Natural killer cell (primary cell): ENCODE data around the gene GOLGA6L6. TPM values are rescaled to one million over a fixed set of nuclear protein-coding genes. Genes with fewer than 3 reads are reported as not detected.
"Not testable (repeated sequence)": the region's sequence is repeated elsewhere in the genome, so short reads cannot be mapped to it uniquely, and the experiment has no call there.

Experiments
- ATAC-seq, 3 donors: fragments of 150-1000 bp in 2 of 3; fragments of 200-7000 bp in 1 of 3; cut with Tn5 transposase; 1 replicate in 1 of 3; 2 replicates in 2 of 3; pipeline ENCODE4 v1.10.0; 2021; ENCODE audit warnings: mild to moderate bottlenecking in 2 of 3, moderate library complexity in 2 of 3
- DNase-seq, 2 donors: peaks; one replicate each; pipeline versions ENCODE4 v3.0.0 to v3.0.0-alpha.2; 2013 to 2021; ENCODE audit warnings: mixed read lengths in 1 of 2
- H3K27ac ChIP-seq: one replicate; pipeline ENCODE4 v1.5.1; 2013; ENCODE audit warnings: mild to moderate bottlenecking, low read length
- H3K27me3 ChIP-seq: one replicate; pipeline ENCODE4 v1.6.1; 2013; ENCODE audit warnings: low read length; ENCODE audit not compliant: control insufficient read depth, insufficient read depth
- H3K36me3 ChIP-seq: one replicate; pipeline ENCODE4 v1.6.1; 2013; ENCODE audit warnings: low read length; ENCODE audit not compliant: control insufficient read depth, insufficient read depth
- H3K4me1 ChIP-seq: one replicate; pipeline ENCODE4 v1.6.1; 2013; ENCODE audit warnings: low read length; ENCODE audit not compliant: control insufficient read depth, insufficient read depth
- H3K4me3 ChIP-seq: one replicate; pipeline ENCODE4 v1.5.1; 2013; ENCODE audit warnings: low read length
- H3K9me3 ChIP-seq: one replicate; pipeline ENCODE4 v1.6.1; 2013; ENCODE audit warnings: low read length; ENCODE audit not compliant: control insufficient read depth, insufficient read depth
- H3K27ac Mint-ChIP-seq, 2 donors: one replicate each; pipeline ENCODE4 v1.8.0; 2022; ENCODE audit warnings: mild to moderate bottlenecking in 2 of 2, mixed read lengths in 2 of 2, moderate library complexity in 1 of 2
- H3K27me3 Mint-ChIP-seq, 2 donors: one replicate each; pipeline ENCODE4 v1.8.0; 2022; ENCODE audit warnings: low read depth in 2 of 2, mixed read lengths in 2 of 2
- H3K36me3 Mint-ChIP-seq: one replicate; pipeline ENCODE4 v1.8.0; 2022; ENCODE audit warnings: mixed read lengths
- H3K4me1 Mint-ChIP-seq, 2 donors: one replicate each; pipeline ENCODE4 v1.8.0; 2022; ENCODE audit warnings: mixed read lengths in 2 of 2
- H3K4me3 Mint-ChIP-seq: one replicate; pipeline ENCODE4 v1.8.0; 2022; ENCODE audit warnings: mild to moderate bottlenecking, moderate library complexity, mixed read lengths
- H3K9me3 Mint-ChIP-seq, 2 donors: one replicate each; pipeline ENCODE4 v1.8.0; 2022; ENCODE audit warnings: mixed read lengths in 2 of 2
- WGBS: methylation state at CpG from one replicate; pipeline ENCODE4 v1.1.7; 2013; ENCODE audit warnings: missing lambda C conversion rate; ENCODE audit not compliant: insufficient coverage; 5-methylcytosine and 5-hydroxymethylcytosine counted together
- intact Hi-C: fragments of 100-400 bp; cut with micrococcal nuclease; formaldehyde crosslinking; loops from one replicate; pipeline ENCODE4 v1.14.2; 2022
- total RNA-seq, 4 donors: library from RNA; stranded (reverse); fragments of 120-200 nt in 1 of 4; gene quantifications; one replicate each; pipeline versions ENCODE4 v1.2.3 to v1.2.4, GENCODE V29; 2013 to 2022

GOLGA6L6 gene
- total RNA-seq, 3 donors from 2014 or later (not counting 1 experiment from before 2014, with no cell fraction given) = not detected

- H3K4me1 ChIP-seq, H3K36me3 Mint-ChIP-seq, H3K4me1 Mint-ChIP-seq, H3K27me3 Mint-ChIP-seq, H3K4me3 ChIP-seq, H3K27me3 ChIP-seq, H3K27ac ChIP-seq, ATAC-seq, H3K9me3 Mint-ChIP-seq, H3K27ac Mint-ChIP-seq, DNase-seq, H3K4me3 Mint-ChIP-seq, H3K9me3 ChIP-seq, H3K36me3 ChIP-seq, intact Hi-C loops: not testable (repeated sequence)
- WGBS = no CpG with 5 or more reads among the region's 19 CpGs
Measured at GRCh38 chr15:20551289-20551688, 9.7 kb upstream of the GOLGA6L6 start.

DNA sequence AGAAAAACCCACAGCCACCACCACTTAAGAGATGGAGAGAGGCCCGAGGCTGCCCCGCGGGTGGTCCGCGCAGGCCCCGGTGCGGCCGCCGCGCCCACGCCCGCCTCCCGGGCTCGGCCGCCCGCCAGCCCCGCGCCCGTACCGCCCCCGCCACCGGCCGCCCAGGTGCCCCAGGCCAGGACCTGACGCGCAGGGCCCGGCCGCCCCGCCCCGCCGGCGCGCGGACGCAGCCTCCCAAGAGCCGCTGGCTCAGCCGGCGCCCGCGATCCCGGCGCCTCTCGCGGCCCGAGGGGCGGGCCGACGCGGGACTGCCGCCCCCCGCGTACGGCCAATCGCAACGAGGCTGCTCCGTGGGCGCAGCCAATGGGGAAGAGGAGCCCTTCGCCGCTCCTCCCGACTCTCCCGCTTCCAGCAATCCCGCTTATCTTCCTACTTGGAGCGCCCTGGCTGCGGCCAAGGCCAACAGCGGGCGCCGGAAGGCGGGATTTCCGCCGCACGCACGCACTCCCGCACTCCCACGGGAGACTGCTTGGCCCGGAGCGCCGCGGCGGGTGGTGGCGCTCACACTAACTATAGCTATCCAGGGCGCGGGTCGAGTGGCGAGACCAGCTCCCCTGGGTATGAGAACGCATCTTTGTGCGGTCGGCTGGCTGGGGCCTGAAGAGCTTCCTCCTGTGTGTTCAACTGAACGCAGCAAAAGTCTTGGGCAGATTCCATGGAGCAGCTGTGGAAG is 35.5 kb downstream of the GOLGA6L6 start:
- H3K4me3 Mint-ChIP-seq, H3K27ac Mint-ChIP-seq, intact Hi-C loops, H3K36me3 Mint-ChIP-seq, H3K27ac ChIP-seq, H3K27me3 ChIP-seq, H3K4me1 Mint-ChIP-seq, H3K9me3 Mint-ChIP-seq, H3K9me3 ChIP-seq, DNase-seq, H3K27me3 Mint-ChIP-seq, H3K4me1 ChIP-seq, H3K36me3 ChIP-seq, ATAC-seq: not testable (repeated sequence)
- 19% methylated on average over 6 of the region's 87 CpGs for WGBS
- H3K4me3 ChIP-seq = peak overlapping the region; percentile 10

DNA sequence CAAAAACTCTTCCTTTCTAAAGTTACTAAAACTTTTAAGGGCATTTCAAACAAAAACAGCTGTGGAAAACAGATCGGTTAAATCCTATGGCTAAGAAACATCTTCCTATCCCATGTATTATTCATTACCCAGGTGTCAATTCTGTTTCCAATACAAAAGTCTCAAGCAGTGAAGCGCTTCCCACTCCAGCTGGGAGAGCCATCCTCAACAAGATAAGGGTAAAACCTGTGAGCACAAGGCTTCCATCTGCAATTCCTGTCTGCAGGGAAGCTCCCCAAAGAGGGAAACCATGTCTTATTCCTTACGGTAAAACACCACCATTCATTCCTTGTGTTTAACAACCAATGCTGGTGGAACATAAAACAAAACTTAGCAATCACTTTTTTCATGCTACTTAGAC is 38.8 kb downstream of the GOLGA6L6 start:
- DNase-seq, ATAC-seq, H3K4me3 ChIP-seq, H3K9me3 ChIP-seq, intact Hi-C loops, H3K27me3 ChIP-seq, H3K4me1 ChIP-seq, H3K36me3 Mint-ChIP-seq, H3K9me3 Mint-ChIP-seq, H3K27me3 Mint-ChIP-seq, H3K4me1 Mint-ChIP-seq, H3K27ac Mint-ChIP-seq, H3K36me3 ChIP-seq, H3K4me3 Mint-ChIP-seq, H3K27ac ChIP-seq: not testable (repeated sequence)
- no CpG with 5 or more reads among the region's 3 CpGs for WGBS

DNA sequence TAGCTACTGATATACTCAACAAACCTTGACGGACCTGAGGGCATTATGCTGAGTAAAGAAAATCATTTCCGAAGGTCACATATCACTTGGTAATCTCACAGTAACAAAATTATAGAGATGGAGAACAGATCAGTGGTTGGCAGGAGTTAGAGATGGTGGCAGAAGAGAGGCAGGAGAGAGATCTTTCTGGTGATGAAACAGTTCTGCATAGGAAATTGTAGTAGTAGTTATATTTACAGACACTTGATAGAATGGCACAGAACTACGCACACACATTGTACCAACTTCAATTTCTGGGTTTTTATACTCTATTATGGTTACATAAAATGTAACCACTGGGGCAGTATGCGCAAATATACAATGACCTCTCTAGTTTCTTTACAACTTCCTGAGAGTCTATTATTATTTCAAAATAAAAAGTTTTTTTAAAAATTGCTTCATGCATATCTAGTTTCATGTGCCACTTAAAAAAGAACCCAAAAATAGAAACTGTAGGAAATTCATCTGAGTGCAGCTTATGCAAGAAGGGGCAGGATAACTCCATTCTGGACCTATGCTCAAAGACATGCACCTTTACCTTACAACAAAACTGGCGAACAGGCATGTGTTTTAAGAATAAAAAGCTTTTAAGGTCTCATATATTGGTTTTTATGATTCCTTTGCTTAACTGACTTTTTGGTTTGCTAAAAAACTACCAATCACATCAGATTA is 39.9 kb downstream of the GOLGA6L6 start:
- H3K9me3 Mint-ChIP-seq, H3K27ac ChIP-seq, intact Hi-C loops, H3K4me1 Mint-ChIP-seq, H3K9me3 ChIP-seq, H3K4me1 ChIP-seq, H3K4me3 ChIP-seq, H3K36me3 ChIP-seq, DNase-seq, H3K27ac Mint-ChIP-seq, H3K27me3 ChIP-seq, ATAC-seq, H3K27me3 Mint-ChIP-seq, H3K4me3 Mint-ChIP-seq, H3K36me3 Mint-ChIP-seq: not testable (repeated sequence)
- no CpG with 5 or more reads among the region's 5 CpGs for WGBS

DNA sequence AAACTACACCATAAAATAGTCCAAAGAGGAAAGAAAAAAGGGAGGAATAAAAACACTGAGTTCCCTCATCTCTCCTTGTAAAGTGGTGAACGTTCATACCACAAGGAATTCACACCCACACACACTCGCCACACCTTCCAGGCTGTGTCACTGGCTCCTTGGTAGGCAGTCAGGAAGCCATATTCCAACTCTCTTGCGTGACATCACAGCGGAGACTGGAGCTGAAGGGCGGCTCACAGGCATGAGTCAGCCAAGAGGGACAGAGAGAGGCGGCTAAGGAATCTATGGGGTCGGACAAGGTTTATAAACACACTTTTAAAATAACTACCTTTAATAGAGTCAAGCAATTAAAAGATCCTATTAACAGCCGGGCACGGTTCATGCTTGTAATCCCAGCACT is 43.8 kb downstream of the GOLGA6L6 start:
- H3K4me1 Mint-ChIP-seq, H3K27ac Mint-ChIP-seq, H3K27me3 ChIP-seq, H3K36me3 Mint-ChIP-seq, H3K4me1 ChIP-seq, H3K27me3 Mint-ChIP-seq, H3K36me3 ChIP-seq, H3K4me3 Mint-ChIP-seq, DNase-seq, H3K9me3 Mint-ChIP-seq, H3K27ac ChIP-seq, H3K9me3 ChIP-seq, H3K4me3 ChIP-seq, ATAC-seq, intact Hi-C loops: not testable (repeated sequence)
- WGBS = no CpG with 5 or more reads among the region's 9 CpGs

GRCh38 chr15:20493035-20493434 is 48.6 kb downstream of the GOLGA6L6 start:
- H3K36me3 ChIP-seq, H3K4me3 ChIP-seq, intact Hi-C loops, H3K27me3 ChIP-seq, H3K36me3 Mint-ChIP-seq, H3K27ac ChIP-seq, DNase-seq, H3K4me3 Mint-ChIP-seq, H3K9me3 Mint-ChIP-seq, H3K9me3 ChIP-seq, H3K4me1 Mint-ChIP-seq, H3K4me1 ChIP-seq, H3K27ac Mint-ChIP-seq, H3K27me3 Mint-ChIP-seq, ATAC-seq: not testable (repeated sequence)
- WGBS = 92% methylated on average over 1 of the region's 5 CpGs

DNA sequence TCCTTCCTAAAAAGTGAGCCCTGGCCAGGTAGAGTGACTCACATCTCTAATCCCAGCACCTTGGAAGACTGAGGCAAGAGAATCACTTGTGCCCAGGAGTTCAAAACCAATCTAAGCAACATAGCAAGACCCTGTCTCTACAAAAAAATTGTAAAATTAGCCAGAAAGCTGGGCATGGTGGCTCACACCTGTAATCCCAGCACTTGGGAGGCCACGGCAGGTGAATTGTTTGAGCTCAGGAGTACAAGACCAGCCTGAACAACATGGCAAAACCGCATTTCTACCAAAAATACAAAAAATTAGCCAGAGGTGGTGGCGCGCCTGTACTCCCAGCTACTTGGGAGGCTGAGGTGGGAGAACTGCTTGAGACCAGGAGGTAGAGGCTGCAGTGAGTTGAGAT is 49.0 kb downstream of the GOLGA6L6 start:
- H3K4me1 ChIP-seq, H3K27ac ChIP-seq, H3K4me3 ChIP-seq, H3K36me3 ChIP-seq, intact Hi-C loops, H3K27me3 Mint-ChIP-seq, H3K27ac Mint-ChIP-seq, H3K4me1 Mint-ChIP-seq, H3K36me3 Mint-ChIP-seq, DNase-seq, H3K27me3 ChIP-seq, H3K4me3 Mint-ChIP-seq, H3K9me3 Mint-ChIP-seq, ATAC-seq, H3K9me3 ChIP-seq: not testable (repeated sequence)
- WGBS = 82% methylated on average over 1 of the region's 4 CpGs

- H3K27ac ChIP-seq, H3K9me3 ChIP-seq, H3K4me3 ChIP-seq, H3K4me3 Mint-ChIP-seq, H3K4me1 ChIP-seq, H3K4me1 Mint-ChIP-seq, ATAC-seq, DNase-seq, H3K27me3 Mint-ChIP-seq, H3K9me3 Mint-ChIP-seq, intact Hi-C loops, H3K36me3 Mint-ChIP-seq, H3K27ac Mint-ChIP-seq, H3K27me3 ChIP-seq, H3K36me3 ChIP-seq: not testable (repeated sequence)
- 93% methylated on average over 3 of the region's 4 CpGs for WGBS
Measured at GRCh38 chr15:20489320-20489719, 52.3 kb downstream of the GOLGA6L6 start.
